HEK293 (cell line): ENCODE measurements around the gene KANSL1L.
"Not testable (repeated sequence)": the region's sequence is repeated elsewhere in the genome, so short reads cannot be mapped to it uniquely, and the experiment has no call there.

ENCODE experiments used
- BCL11B ChIP-seq: fragments of 450-650 bp; formaldehyde crosslinking; IDR thresholded peaks from 2 replicates; pipeline ENCODE4 v1.5.1; 2016; ENCODE audit warnings: low read depth, missing biosample characterization, missing genetic modification characterization
- HOXA7 ChIP-seq: sonication (generic); formaldehyde crosslinking; IDR thresholded peaks from 2 replicates; pipeline ENCODE4 v1.8.1; 2022; ENCODE audit warnings: missing genetic modification reagents, borderline replicate concordance
- MZF1 ChIP-seq: fragments of 450-650 bp; formaldehyde crosslinking; IDR thresholded peaks from 2 replicates; pipeline ENCODE4 v1.5.1; 2017; ENCODE audit warnings: missing biosample characterization, missing genetic modification characterization, borderline replicate concordance
- PATZ1 ChIP-seq: fragments of 450-650 bp; formaldehyde crosslinking; IDR thresholded peaks from 2 replicates; pipeline ENCODE4 v1.5.1; 2016; ENCODE audit warnings: missing biosample characterization, missing genetic modification characterization
- YY2 ChIP-seq: fragments of 450-650 bp; formaldehyde crosslinking; IDR thresholded peaks from 2 replicates; pipeline ENCODE4 v1.5.1; 2016; ENCODE audit warnings: missing biosample characterization, missing genetic modification characterization
- ZBTB17 ChIP-seq: fragments of 450-650 bp; formaldehyde crosslinking; IDR thresholded peaks from 2 replicates; pipeline ENCODE4 v1.5.1; 2016; ENCODE audit warnings: missing biosample characterization, missing genetic modification characterization
- ZFP3 ChIP-seq: fragments of 450-650 bp; formaldehyde crosslinking; IDR thresholded peaks from 2 replicates; pipeline ENCODE4 v1.5.1; 2016; ENCODE audit warnings: low read depth, missing biosample characterization, missing genetic modification characterization
- ZNF274 ChIP-seq, 2 experiments: fragments of 200-500 bp in 1 of 2; fragments of 450-650 bp in 1 of 2; sonication (Bioruptor generic) in 1 of 2; formaldehyde crosslinking in 1 of 2; IDR thresholded peaks; 2 replicates each; pipeline versions ENCODE4 v1.5.1 to v1.6.1; 2014 to 2016; ENCODE audit warnings: borderline replicate concordance in 1 of 2, inconsistent platforms in 1 of 2, low read length in 1 of 2, missing biosample characterization in 1 of 2, missing genetic modification characterization in 1 of 2
- ZNF501 ChIP-seq: fragments of 450-650 bp; formaldehyde crosslinking; IDR thresholded peaks from 2 replicates; pipeline ENCODE4 v1.5.1; 2016; ENCODE audit warnings: missing biosample characterization, missing genetic modification characterization
- ZNF558 ChIP-seq: fragments of 450-650 bp; formaldehyde crosslinking; IDR thresholded peaks from 2 replicates; pipeline ENCODE4 v1.5.1; 2016; ENCODE audit warnings: missing biosample characterization, missing genetic modification characterization
- ZNF610 ChIP-seq: fragments of 450-650 bp; formaldehyde crosslinking; IDR thresholded peaks from 2 replicates; pipeline ENCODE4 v1.5.1; 2016; ENCODE audit warnings: missing biosample characterization, missing genetic modification characterization, borderline replicate concordance
- ZNF792 ChIP-seq: fragments of 450-650 bp; formaldehyde crosslinking; IDR thresholded peaks from 2 replicates; pipeline ENCODE4 v1.5.1; 2016; ENCODE audit warnings: missing biosample characterization, missing genetic modification characterization
- TF ChIP-seq, protein P1 (sequence below): fragments of 450-650 bp; formaldehyde crosslinking; IDR thresholded peaks from 2 replicates; pipeline ENCODE4 v1.5.1; 2016; ENCODE audit warnings: missing biosample characterization, missing genetic modification characterization

DNA sequence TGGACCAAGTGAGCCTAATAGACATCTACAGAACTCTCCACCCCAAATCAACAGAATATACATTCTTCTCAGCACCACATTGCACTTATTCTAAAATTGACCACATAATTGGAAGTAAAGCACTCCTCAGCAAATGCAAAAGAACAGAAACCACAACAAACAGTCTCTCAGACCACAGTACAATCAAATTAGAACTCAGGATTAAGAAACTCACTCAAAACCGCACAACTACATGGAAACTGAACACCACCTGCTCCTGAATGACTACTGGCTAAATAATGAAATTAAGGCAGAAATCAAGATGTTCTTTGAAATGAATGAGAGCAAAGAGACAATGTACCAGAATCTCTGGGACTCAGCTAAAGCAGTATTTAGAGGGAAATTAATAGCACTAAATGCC lies 12.7 kb upstream of the KANSL1L start:
- TF ChIP-seq ZNF610; BCL11B (tag by site-specific recombination); ZNF274 (IDR thresholded peaks at IDR 0.05; ENCODE audit: low read length); ZNF274 (tag by site-specific recombination; IDR thresholded peaks at IDR 0.05; ENCODE audit: borderline replicate concordance); PATZ1 (tag by site-specific recombination); ZNF501; YY2 (tag by site-specific recombination); ZNF558; HOXA7 (CRISPR knock-in tag); ZBTB17 (tag by site-specific recombination); ZNF792 (tag by site-specific recombination); MZF1 (tag by site-specific recombination); ZFP3 (tag by site-specific recombination): not testable (repeated sequence)
- TF ChIP-seq, protein P1, sequence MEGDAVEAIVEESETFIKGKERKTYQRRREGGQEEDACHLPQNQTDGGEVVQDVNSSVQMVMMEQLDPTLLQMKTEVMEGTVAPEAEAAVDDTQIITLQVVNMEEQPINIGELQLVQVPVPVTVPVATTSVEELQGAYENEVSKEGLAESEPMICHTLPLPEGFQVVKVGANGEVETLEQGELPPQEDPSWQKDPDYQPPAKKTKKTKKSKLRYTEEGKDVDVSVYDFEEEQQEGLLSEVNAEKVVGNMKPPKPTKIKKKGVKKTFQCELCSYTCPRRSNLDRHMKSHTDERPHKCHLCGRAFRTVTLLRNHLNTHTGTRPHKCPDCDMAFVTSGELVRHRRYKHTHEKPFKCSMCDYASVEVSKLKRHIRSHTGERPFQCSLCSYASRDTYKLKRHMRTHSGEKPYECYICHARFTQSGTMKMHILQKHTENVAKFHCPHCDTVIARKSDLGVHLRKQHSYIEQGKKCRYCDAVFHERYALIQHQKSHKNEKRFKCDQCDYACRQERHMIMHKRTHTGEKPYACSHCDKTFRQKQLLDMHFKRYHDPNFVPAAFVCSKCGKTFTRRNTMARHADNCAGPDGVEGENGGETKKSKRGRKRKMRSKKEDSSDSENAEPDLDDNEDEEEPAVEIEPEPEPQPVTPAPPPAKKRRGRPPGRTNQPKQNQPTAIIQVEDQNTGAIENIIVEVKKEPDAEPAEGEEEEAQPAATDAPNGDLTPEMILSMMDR = not testable (repeated sequence)
